ENCODE results near the gene STXBP2.

DNA sequence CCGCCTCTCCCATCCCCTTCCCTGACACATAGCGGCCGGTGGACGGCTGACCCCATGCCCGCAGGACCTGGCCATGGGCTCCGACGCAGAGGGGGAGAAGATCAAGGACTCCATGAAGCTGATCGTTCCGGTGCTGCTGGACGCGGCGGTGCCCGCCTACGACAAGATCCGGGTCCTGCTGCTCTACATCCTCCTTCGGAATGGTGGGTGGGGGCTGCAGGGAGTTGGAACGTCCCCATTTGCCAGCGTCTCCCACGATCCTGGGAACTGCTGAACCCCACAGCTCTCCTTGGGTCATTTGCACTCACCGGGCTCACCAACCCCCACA, 7.6 kb downstream of the STXBP2 start:
- TF ChIP-seq, protein P1, sequence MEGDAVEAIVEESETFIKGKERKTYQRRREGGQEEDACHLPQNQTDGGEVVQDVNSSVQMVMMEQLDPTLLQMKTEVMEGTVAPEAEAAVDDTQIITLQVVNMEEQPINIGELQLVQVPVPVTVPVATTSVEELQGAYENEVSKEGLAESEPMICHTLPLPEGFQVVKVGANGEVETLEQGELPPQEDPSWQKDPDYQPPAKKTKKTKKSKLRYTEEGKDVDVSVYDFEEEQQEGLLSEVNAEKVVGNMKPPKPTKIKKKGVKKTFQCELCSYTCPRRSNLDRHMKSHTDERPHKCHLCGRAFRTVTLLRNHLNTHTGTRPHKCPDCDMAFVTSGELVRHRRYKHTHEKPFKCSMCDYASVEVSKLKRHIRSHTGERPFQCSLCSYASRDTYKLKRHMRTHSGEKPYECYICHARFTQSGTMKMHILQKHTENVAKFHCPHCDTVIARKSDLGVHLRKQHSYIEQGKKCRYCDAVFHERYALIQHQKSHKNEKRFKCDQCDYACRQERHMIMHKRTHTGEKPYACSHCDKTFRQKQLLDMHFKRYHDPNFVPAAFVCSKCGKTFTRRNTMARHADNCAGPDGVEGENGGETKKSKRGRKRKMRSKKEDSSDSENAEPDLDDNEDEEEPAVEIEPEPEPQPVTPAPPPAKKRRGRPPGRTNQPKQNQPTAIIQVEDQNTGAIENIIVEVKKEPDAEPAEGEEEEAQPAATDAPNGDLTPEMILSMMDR (IDR thresholded peaks at IDR 0.05) = no peak
- no peak for TF ChIP-seq POLR2A (IDR thresholded peaks at IDR 0.05)

Data from esophagus squamous epithelium (tissue), 4 donors.